ENCODE measurements around the gene PDZK1IP1. TPM values are rescaled to one million over a fixed set of nuclear protein-coding genes. Genes with fewer than 3 reads are reported as not detected.

Gene PDZK1IP1
- total RNA-seq (ENCODE audit: low replicate concordance): not detected in 2 replicates
- long read RNA-seq: 0 reads

- no peak for TF ChIP-seq CTCF (conservative IDR thresholded peaks at IDR 0.05)
- Mint-ChIP-seq H3K36me3 (no peaks in the 10 kb centered on the region), H3K4me3 (no peak within 1 kb of the TSS), H3K27ac (no peak within 1 kb of the TSS), H3K4me1 (ENCODE audit: unreplicated experiment) (peaks cover 6% of the 10 kb centered on the region), H3K9me3 (no peaks in the 10 kb centered on the region), H3K27me3 (peaks cover 13% of the 10 kb centered on the region)
- DNase-seq (ENCODE audit: extremely low spot score, unreplicated experiment): peak; percentile 62
These were observed at the start of gene PDZK1IP1 for GRCh38 chr1:47189844-47190508. TSS of gene PDZK1IP1 (minus strand) at chr1:47190036. CDS start at chr1:47189932, 104 bp downstream.

- H3K27me3 Mint-ChIP-seq: peaks cover 83% of the 10 kb centered on the region
- H3K4me1 Mint-ChIP-seq (ENCODE audit: unreplicated experiment): no peaks in the 10 kb centered on the region
- no peak overlapping the region for H3K4me3 Mint-ChIP-seq
- no peak for TF ChIP-seq CTCF (conservative IDR thresholded peaks at IDR 0.05)
- peaks cover 3% of the 10 kb centered on the region for H3K36me3 Mint-ChIP-seq
- no peaks in the 10 kb centered on the region for H3K9me3 Mint-ChIP-seq
- no peak overlapping the region for H3K27ac Mint-ChIP-seq
- DNase-seq (ENCODE audit: extremely low spot score, unreplicated experiment): no peak
These were observed 49.2 kb upstream of the PDZK1IP1 start for GRCh38 chr1:47238935-47239592.

GRCh38 chr1:47235806-47236205 lies 46.0 kb upstream of the PDZK1IP1 start:
- H3K27ac Mint-ChIP-seq: no peak overlapping the region
- DNase-seq (ENCODE audit: extremely low spot score, unreplicated experiment): no peak

GRCh38 chr1:47235241-47235681 lies 45.4 kb upstream of the PDZK1IP1 start:
- Mint-ChIP-seq H3K4me1 (ENCODE audit: unreplicated experiment) (peaks cover 5% of the 10 kb centered on the region), H3K4me3 (no peak overlapping the region), H3K36me3 (peaks cover 7% of the 10 kb centered on the region), H3K27ac (no peak overlapping the region), H3K27me3 (peaks cover 86% of the 10 kb centered on the region), H3K9me3 (no peaks in the 10 kb centered on the region)
- DNase-seq (ENCODE audit: extremely low spot score, unreplicated experiment): no peak
- no peak for TF ChIP-seq CTCF (conservative IDR thresholded peaks at IDR 0.05)

More at GRCh38 chr1:47235806-47236205, 46.0 kb upstream of the PDZK1IP1 start:
- peaks cover 5% of the 10 kb centered on the region for H3K4me1 Mint-ChIP-seq (ENCODE audit: unreplicated experiment)
- H3K36me3 Mint-ChIP-seq: peaks cover 7% of the 10 kb centered on the region
- H3K27me3 Mint-ChIP-seq: peaks cover 84% of the 10 kb centered on the region
- H3K9me3 Mint-ChIP-seq: no peaks in the 10 kb centered on the region
- TF ChIP-seq CTCF (conservative IDR thresholded peaks at IDR 0.05): no peak
- no peak overlapping the region for H3K4me3 Mint-ChIP-seq

GRCh38 chr1:47233186-47233585 lies 43.4 kb upstream of the PDZK1IP1 start:
- H3K36me3 Mint-ChIP-seq: peaks cover 7% of the 10 kb centered on the region
- peaks cover 5% of the 10 kb centered on the region for H3K4me1 Mint-ChIP-seq (ENCODE audit: unreplicated experiment)
- H3K4me3 Mint-ChIP-seq: peak overlapping the region; percentile 71
- TF ChIP-seq CTCF (conservative IDR thresholded peaks at IDR 0.05): no peak
- no peak for DNase-seq (ENCODE audit: extremely low spot score, unreplicated experiment)
- no peaks in the 10 kb centered on the region for H3K9me3 Mint-ChIP-seq
- peak overlapping the region; percentile 67 for H3K27ac Mint-ChIP-seq
- H3K27me3 Mint-ChIP-seq: peaks cover 93% of the 10 kb centered on the region
